Breast epithelium (tissue), 3 donors: Measurements from ENCODE around the gene BFSP2.

Source experiments
- POLR2A ChIP-seq: fragments of 450-650 bp; IDR thresholded peaks from one replicate; pipeline ENCODE4 v1.6.1; 2016; ENCODE audit warnings: antibody characterized with exemption, mild to moderate bottlenecking, moderate library complexity
- TF ChIP-seq, protein P1 (sequence below), 3 donors: fragments of 450-650 bp; IDR thresholded peaks; one replicate each; pipeline ENCODE4 v1.5.1; 2016 to 2017; ENCODE audit warnings: antibody characterized with exemption in 3 of 3, mild to moderate bottlenecking in 3 of 3, moderate library complexity in 3 of 3

DNA sequence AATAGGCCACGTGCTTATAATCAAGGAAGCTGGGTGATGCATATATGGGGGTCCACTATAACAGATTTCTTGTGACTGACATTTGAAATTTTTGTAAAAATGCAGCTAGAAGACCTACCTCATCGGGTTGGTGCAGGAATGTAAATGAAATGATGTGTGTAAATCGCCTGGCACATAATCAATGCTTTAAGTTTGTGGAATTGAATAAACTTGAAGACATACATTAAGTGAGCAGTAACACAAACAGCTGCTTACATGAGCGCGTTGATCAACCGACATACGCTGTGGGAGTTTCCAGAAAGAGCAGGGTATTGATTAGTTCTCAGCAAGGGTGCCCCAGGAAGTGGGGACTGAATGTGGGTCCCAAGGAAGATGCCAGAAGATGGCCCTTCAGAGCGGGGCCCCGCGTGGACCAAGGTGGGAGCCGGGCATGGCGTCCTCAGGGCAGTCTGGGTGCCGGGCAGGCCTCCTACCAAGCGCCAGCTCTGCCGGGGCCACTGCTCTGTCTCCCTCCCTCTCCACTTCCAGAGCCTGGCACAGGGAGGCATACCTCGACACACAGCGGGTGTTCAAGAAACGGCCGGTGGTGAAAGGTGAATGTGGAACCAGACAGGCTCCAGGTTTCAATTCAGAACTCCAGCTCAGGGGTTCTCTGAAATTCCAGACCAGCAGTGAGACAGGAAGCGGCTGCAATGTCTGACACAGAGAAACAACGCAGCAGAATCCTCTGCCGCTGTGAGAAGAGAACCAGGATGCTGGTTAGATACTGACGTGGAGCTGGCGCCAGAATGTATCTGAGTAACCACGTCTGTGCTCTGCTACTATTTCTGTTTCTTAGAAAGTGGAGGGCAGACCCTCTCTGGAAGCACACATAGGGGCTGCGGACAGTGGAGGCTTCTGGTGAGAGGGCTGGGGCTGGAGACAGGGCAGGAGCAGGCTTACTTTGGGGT, 12.6 kb downstream of the BFSP2 start:
- TF ChIP-seq, protein P1, sequence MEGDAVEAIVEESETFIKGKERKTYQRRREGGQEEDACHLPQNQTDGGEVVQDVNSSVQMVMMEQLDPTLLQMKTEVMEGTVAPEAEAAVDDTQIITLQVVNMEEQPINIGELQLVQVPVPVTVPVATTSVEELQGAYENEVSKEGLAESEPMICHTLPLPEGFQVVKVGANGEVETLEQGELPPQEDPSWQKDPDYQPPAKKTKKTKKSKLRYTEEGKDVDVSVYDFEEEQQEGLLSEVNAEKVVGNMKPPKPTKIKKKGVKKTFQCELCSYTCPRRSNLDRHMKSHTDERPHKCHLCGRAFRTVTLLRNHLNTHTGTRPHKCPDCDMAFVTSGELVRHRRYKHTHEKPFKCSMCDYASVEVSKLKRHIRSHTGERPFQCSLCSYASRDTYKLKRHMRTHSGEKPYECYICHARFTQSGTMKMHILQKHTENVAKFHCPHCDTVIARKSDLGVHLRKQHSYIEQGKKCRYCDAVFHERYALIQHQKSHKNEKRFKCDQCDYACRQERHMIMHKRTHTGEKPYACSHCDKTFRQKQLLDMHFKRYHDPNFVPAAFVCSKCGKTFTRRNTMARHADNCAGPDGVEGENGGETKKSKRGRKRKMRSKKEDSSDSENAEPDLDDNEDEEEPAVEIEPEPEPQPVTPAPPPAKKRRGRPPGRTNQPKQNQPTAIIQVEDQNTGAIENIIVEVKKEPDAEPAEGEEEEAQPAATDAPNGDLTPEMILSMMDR (IDR thresholded peaks at IDR 0.05) = no peak
- TF ChIP-seq POLR2A = no peak
